DND-41 (cell line): Measurements from ENCODE around the gene TULP4.

Experiments used
- ATAC-seq: fragments of 200-7000 bp; cut with Tn5 transposase; 3 replicates; pipeline ENCODE4 v1.9.1; 2021; ENCODE audit warnings: low read depth; ENCODE audit not compliant: insufficient read depth
- DNase-seq: peaks from one replicate; pipeline ENCODE4 v3.0.0-alpha.2; 2020
- H2AFZ ChIP-seq: 2 replicates; pipeline ENCODE4 v1.6.0; 2012; ENCODE audit warnings: low read depth, low read length
- H3K27ac ChIP-seq: 2 replicates; pipeline ENCODE4 v1.5.1; 2012; ENCODE audit warnings: low read length, inconsistent platforms
- H3K27me3 ChIP-seq: fragments of 200-600 bp; sonication (generic); 2 replicates; pipeline ENCODE4 v1.6.0; 2012; ENCODE audit warnings: low read length, mild to moderate bottlenecking, inconsistent platforms; ENCODE audit not compliant: insufficient read depth, poor library complexity
- H3K36me3 ChIP-seq: 2 replicates; pipeline ENCODE4 v1.5.1; 2012; ENCODE audit warnings: low read length, inconsistent platforms; ENCODE audit not compliant: insufficient read depth
- H3K4me1 ChIP-seq: 2 replicates; pipeline ENCODE4 v1.5.1; 2012; ENCODE audit warnings: mild to moderate bottlenecking, low read length; ENCODE audit not compliant: insufficient read depth
- H3K4me2 ChIP-seq: 2 replicates; pipeline ENCODE4 v1.6.0; 2012; ENCODE audit warnings: mild to moderate bottlenecking, moderate library complexity, low read length, inconsistent platforms; ENCODE audit not compliant: insufficient read depth
- H3K4me3 ChIP-seq, 2 experiments: fragments of 200-600 bp in 1 of 2; shearing (Covaris generic) in 1 of 2; 2 replicates each; pipeline ENCODE4 v1.5.1; 2012 to 2016; ENCODE audit warnings: inconsistent platforms in 2 of 2, low read length in 2 of 2, mild to moderate bottlenecking in 2 of 2, low read depth in 1 of 2, moderate library complexity in 1 of 2
- H3K79me2 ChIP-seq: 2 replicates; pipeline ENCODE4 v1.6.0; 2012; ENCODE audit warnings: low read length, inconsistent platforms; ENCODE audit not compliant: insufficient read depth
- H3K9ac ChIP-seq: 2 replicates; pipeline ENCODE4 v1.6.0; 2012; ENCODE audit warnings: low read depth, mild to moderate bottlenecking, inconsistent platforms, low read length, moderate library complexity
- H3K9me3 ChIP-seq: 2 replicates; pipeline ENCODE4 v1.5.1; 2012; ENCODE audit warnings: low read length, moderate library complexity, mild to moderate bottlenecking, inconsistent platforms; ENCODE audit not compliant: insufficient read depth, severe bottlenecking
- H4K20me1 ChIP-seq: 2 replicates; pipeline ENCODE4 v1.6.0; 2012; ENCODE audit warnings: low read length; ENCODE audit not compliant: insufficient read depth
- CTCF ChIP-seq: IDR thresholded peaks from 2 replicates; pipeline ENCODE4 v1.5.1; 2012; ENCODE audit warnings: borderline replicate concordance, low read length, moderate library complexity, mild to moderate bottlenecking; ENCODE audit not compliant: poor library complexity, severe bottlenecking; ENCODE audit errors: extremely low read depth
- EZH2 ChIP-seq: IDR thresholded peaks from 3 replicates; pipeline ENCODE4 v1.6.1; 2012; ENCODE audit warnings: borderline replicate concordance, low read depth, mild to moderate bottlenecking, moderate library complexity, low read length, inconsistent platforms; ENCODE audit not compliant: severe bottlenecking

TULP4 gene

GRCh38 chr6:158559338-158559894 lies 247.2 kb downstream of the TULP4 start:
- DNase-seq (no peak), ATAC-seq (no peak)
- peak overlapping the region; percentile 69 for H3K4me2 ChIP-seq
- peaks cover 35% of the 10 kb centered on the region for H3K4me1 ChIP-seq
- peaks cover 40% of the 10 kb centered on the region for H3K79me2 ChIP-seq
- H4K20me1 ChIP-seq = peaks cover 34% of the 10 kb centered on the region; the same call in 1 of the 2 replicates
- H3K36me3 ChIP-seq = peaks cover 7% of the 10 kb centered on the region; the same call in 1 of the 2 replicates
- H3K9ac ChIP-seq = peak overlapping the region; percentile 86
- peak overlapping the region; percentile 13 to 64; a peak in 3 of 4 replicates for H3K4me3 ChIP-seq
- H3K9me3 ChIP-seq = no peaks in the 10 kb centered on the region
- peak overlapping the region; percentile 81 for H2AFZ ChIP-seq
- TF ChIP-seq CTCF (no peak), EZH2 (no peak)
- peak overlapping the region; percentile 82 for H3K27ac ChIP-seq
- H3K27me3 ChIP-seq = no peaks in the 10 kb centered on the region

GRCh38 chr6:158559895-158560835 lies 247.9 kb downstream of the TULP4 start, which contains the start of gene TMEM181:
Gene TMEM181 (plus strand): TSS chr6:158560091. CDS start chr6:158560225, 134 bp downstream.
- H3K9me3 ChIP-seq = no peaks in the 10 kb centered on the region
- peak within 1 kb of the TSS; percentile 63 to 64 for H3K4me3 ChIP-seq
- H4K20me1 ChIP-seq = peaks cover 40% of the 10 kb centered on the region; the same call in 1 of the 2 replicates
- H3K27me3 ChIP-seq = no peaks in the 10 kb centered on the region
- peaks cover 7% of the 10 kb centered on the region; the same call in 1 of the 2 replicates for H3K36me3 ChIP-seq
- TF ChIP-seq EZH2 = no peak
- TF ChIP-seq CTCF = no peak
- peak within 1 kb of the TSS; percentile 86 for H3K9ac ChIP-seq
- peak within 1 kb of the TSS; percentile 69 for H3K4me2 ChIP-seq
- H3K27ac ChIP-seq = peak within 1 kb of the TSS; percentile 82
- DNase-seq = peak; percentile 88
- ATAC-seq = peak; percentile 81
- peaks cover 35% of the 10 kb centered on the region for H3K4me1 ChIP-seq
- peak within 1 kb of the TSS; percentile 81 for H2AFZ ChIP-seq
- peaks cover 48% of the 10 kb centered on the region for H3K79me2 ChIP-seq

- H3K9ac ChIP-seq = peak overlapping the region; percentile 86
- peaks cover 55% of the 10 kb centered on the region for H3K79me2 ChIP-seq
- H3K4me2 ChIP-seq = peak overlapping the region; percentile 69
- H3K4me1 ChIP-seq = peaks cover 35% of the 10 kb centered on the region
- H3K9me3 ChIP-seq = no peaks in the 10 kb centered on the region
- TF ChIP-seq CTCF (no peak), EZH2 (no peak)
- DNase-seq (peak; percentile 45), ATAC-seq (peak; percentile 45)
- peak overlapping the region; percentile 81 for H2AFZ ChIP-seq
- H3K27me3 ChIP-seq = no peaks in the 10 kb centered on the region
- peaks cover 47% of the 10 kb centered on the region for H4K20me1 ChIP-seq
- peak overlapping the region; percentile 73 for H3K27ac ChIP-seq
- peak overlapping the region; percentile 63 to 64 for H3K4me3 ChIP-seq
- peaks cover 7% of the 10 kb centered on the region; the same call in 1 of the 2 replicates for H3K36me3 ChIP-seq
These were observed 248.6 kb downstream of the TULP4 start for GRCh38 chr6:158560836-158561320.
